Mesendoderm (in vitro differentiated cells): ENCODE results near the gene VAPA.
A peak's percentile ranks its signal among the peaks of the same experiment; 100 is the strongest.

ENCODE experiments used
- DNase-seq: peaks from one replicate; pipeline ENCODE4 v3.0.0; 2013
- H2AK5ac ChIP-seq: 2 replicates; pipeline ENCODE4 v1.6.1; 2013; ENCODE audit warnings: low read length, inconsistent platforms
- H2BK120ac ChIP-seq: 2 replicates; pipeline ENCODE4 v1.6.1; 2013; ENCODE audit warnings: low read depth, mild to moderate bottlenecking, low read length, moderate library complexity, mixed read lengths
- H2BK15ac ChIP-seq: replicated peaks from 2 replicates; pipeline ENCODE4 v1.6.1; 2013; ENCODE audit warnings: low read depth, mild to moderate bottlenecking, moderate library complexity
- H2BK5ac ChIP-seq: 2 replicates; pipeline ENCODE4 v1.6.1; 2013; ENCODE audit warnings: low read length, inconsistent platforms
- H3K18ac ChIP-seq: 2 replicates; pipeline ENCODE4 v1.6.1; 2013; ENCODE audit warnings: mild to moderate bottlenecking, low read length, mixed read lengths
- H3K23ac ChIP-seq: one replicate; pipeline ENCODE4 v1.6.1; 2013; ENCODE audit warnings: low read length
- H3K27ac ChIP-seq: 2 replicates; pipeline ENCODE4 v1.5.1; 2013; ENCODE audit warnings: low read depth, mild to moderate bottlenecking, inconsistent platforms, low read length, moderate library complexity
- H3K27me3 ChIP-seq: 2 replicates; pipeline ENCODE4 v1.6.1; 2013; ENCODE audit warnings: low read length, control low read depth, mild to moderate bottlenecking, inconsistent platforms; ENCODE audit not compliant: insufficient read depth, poor library complexity
- H3K36me3 ChIP-seq: 2 replicates; pipeline ENCODE4 v1.6.1; 2013; ENCODE audit warnings: low read length, inconsistent platforms; ENCODE audit not compliant: control insufficient read depth, insufficient read depth
- H3K4ac ChIP-seq: one replicate; pipeline ENCODE4 v1.6.1; 2013; ENCODE audit warnings: low read depth, mild to moderate bottlenecking, low read length, moderate library complexity
- H3K4me1 ChIP-seq: 2 replicates; pipeline ENCODE4 v1.6.1; 2013; ENCODE audit warnings: low read depth, low read length, inconsistent platforms; ENCODE audit not compliant: control insufficient read depth
- H3K4me2 ChIP-seq: 2 replicates; pipeline ENCODE4 v1.6.1; 2013; ENCODE audit warnings: low read length
- H3K4me3 ChIP-seq: 2 replicates; pipeline ENCODE4 v1.5.1; 2013; ENCODE audit warnings: mild to moderate bottlenecking, low read length
- H3K56ac ChIP-seq: one replicate; pipeline ENCODE4 v1.6.1; 2013; ENCODE audit warnings: low read length
- H3K79me1 ChIP-seq: 2 replicates; pipeline ENCODE4 v1.6.1; 2013; ENCODE audit warnings: low read length, inconsistent platforms
- H3K79me2 ChIP-seq: 2 replicates; pipeline ENCODE4 v1.6.1; 2013; ENCODE audit warnings: mild to moderate bottlenecking, low read length; ENCODE audit not compliant: control insufficient read depth, insufficient read depth
- H3K9ac ChIP-seq: 2 replicates; pipeline ENCODE4 v1.6.1; 2013; ENCODE audit warnings: low read length, inconsistent platforms
- H4K5ac ChIP-seq: one replicate; pipeline ENCODE4 v1.6.1; 2013; ENCODE audit warnings: low read length
- H4K8ac ChIP-seq: one replicate; pipeline ENCODE4 v1.6.1; 2013; ENCODE audit warnings: low read depth, mild to moderate bottlenecking, control low read depth, low read length, moderate library complexity
- WGBS: extraction: QIAGEN DNeasy Blood & Tissue Kit; methylation state at CpG from one replicate; pipeline ENCODE4 v1.1.7; 2013; ENCODE audit warnings: low lambda C conversion rate, missing lambda C conversion rate; ENCODE audit not compliant: insufficient coverage; ENCODE audit errors: extremely low coverage; 5-methylcytosine and 5-hydroxymethylcytosine counted together

VAPA gene

DNA sequence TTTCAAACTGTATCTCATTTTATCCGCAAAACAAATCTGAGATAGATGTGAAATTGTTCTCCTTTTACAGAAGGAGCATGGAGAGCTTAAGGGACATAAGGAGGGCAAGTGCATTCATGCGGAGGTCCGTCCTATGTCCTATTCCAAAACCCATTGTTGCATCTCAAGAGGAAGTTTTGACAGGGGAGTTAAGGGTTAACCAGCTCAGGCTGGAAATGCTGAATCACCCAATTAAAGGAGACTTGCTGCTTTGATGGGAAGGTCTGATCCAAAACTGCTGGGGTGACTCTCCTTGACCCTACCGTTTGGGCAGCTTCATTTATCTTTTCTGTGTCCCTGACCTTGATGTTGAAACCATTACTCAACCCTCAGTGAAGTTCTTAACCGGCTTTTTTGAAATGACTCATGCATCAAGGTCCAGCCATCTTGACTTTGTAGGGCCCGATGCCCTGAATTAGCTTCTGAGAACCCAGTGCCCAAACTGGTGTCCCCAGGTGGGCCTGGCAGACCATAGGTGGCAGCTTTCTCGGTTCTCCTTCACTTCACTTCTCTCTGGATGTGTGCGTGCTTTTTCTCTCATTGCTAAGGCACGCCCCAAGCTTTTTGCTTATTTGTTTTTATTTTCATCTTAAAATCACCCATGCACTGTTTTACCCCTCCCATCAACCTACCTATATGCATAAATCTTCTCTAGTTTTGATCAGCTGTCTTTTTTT is 43.9 kb upstream of the VAPA start:
- H3K4me2 ChIP-seq: no peak overlapping the region
- H3K4me1 ChIP-seq: peaks cover 19% of the 10 kb centered on the region
- no peaks in the 10 kb centered on the region for H3K27me3 ChIP-seq
- no CpG with 5 or more reads among the region's 9 CpGs for WGBS
- peak overlapping the region; percentile 30 for H4K8ac ChIP-seq
- no peak overlapping the region for H3K23ac ChIP-seq
- H3K36me3 ChIP-seq: no peaks in the 10 kb centered on the region
- H4K5ac ChIP-seq: no peak overlapping the region
- H3K4me3 ChIP-seq: no peak overlapping the region
- H3K18ac ChIP-seq: peak overlapping the region; percentile 85
- no peak overlapping the region for H2BK120ac ChIP-seq
- H2AK5ac ChIP-seq: no peak overlapping the region
- no peaks in the 10 kb centered on the region for H3K79me1 ChIP-seq
- no peak overlapping the region for H2BK15ac ChIP-seq
- H3K79me2 ChIP-seq: no peaks in the 10 kb centered on the region
- H2BK5ac ChIP-seq: peak overlapping the region; percentile 29
- peak overlapping the region; percentile 58 for H3K4ac ChIP-seq
- H3K27ac ChIP-seq: no peak overlapping the region
- peak overlapping the region; percentile 77 for H3K56ac ChIP-seq
- DNase-seq: peak; percentile 83
- H3K9ac ChIP-seq: no peak overlapping the region

DNA sequence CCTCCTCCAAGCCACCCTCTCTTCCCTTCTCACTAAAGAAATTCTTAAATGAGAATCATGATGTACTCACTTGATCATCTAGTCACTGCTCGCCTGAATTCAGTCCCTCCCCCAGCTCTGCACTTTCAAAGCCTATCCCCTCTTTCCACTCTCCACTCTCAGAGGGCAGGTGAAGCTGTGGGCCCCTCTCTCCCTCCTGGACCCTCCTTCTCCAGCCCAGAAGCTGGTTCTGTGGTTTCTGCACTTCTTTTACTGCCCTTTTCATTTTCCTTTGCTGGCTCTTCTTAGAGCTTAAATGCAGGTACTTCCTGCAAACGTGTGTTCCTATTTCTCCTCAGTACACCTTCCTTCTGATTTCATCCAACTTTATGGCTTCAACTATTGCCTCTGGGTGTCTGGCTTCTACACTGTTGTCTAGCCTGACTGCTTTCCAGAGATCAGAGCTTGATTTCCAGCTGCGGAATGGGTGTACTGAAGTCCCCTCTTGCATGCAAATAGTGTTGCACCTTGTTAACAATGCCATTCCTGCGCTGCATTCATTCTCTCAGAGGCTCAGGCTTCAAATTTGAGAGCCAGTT is 43.3 kb upstream of the VAPA start:
- H3K9ac ChIP-seq: peak overlapping the region; percentile 22
- no peak overlapping the region for H3K4me2 ChIP-seq
- H3K56ac ChIP-seq: peak overlapping the region; percentile 77
- peak; percentile 28 for DNase-seq
- H3K79me2 ChIP-seq: no peaks in the 10 kb centered on the region
- peak overlapping the region; percentile 89 for H4K5ac ChIP-seq
- H2BK120ac ChIP-seq: no peak overlapping the region
- H3K18ac ChIP-seq: peak overlapping the region; percentile 25
- H3K23ac ChIP-seq: no peak overlapping the region
- no peak overlapping the region for H3K4ac ChIP-seq
- peak overlapping the region; percentile 10 for H2AK5ac ChIP-seq
- no CpG with 5 or more reads among the region's 4 CpGs for WGBS
- peak overlapping the region; percentile 22 for H2BK5ac ChIP-seq
- no peak overlapping the region for H3K27ac ChIP-seq
- no peak overlapping the region for H3K4me3 ChIP-seq
- no peaks in the 10 kb centered on the region for H3K36me3 ChIP-seq
- peaks cover 19% of the 10 kb centered on the region for H3K4me1 ChIP-seq
- no peaks in the 10 kb centered on the region for H3K27me3 ChIP-seq
- H2BK15ac ChIP-seq: no peak overlapping the region
- H4K8ac ChIP-seq: no peak overlapping the region
- no peaks in the 10 kb centered on the region for H3K79me1 ChIP-seq

DNA sequence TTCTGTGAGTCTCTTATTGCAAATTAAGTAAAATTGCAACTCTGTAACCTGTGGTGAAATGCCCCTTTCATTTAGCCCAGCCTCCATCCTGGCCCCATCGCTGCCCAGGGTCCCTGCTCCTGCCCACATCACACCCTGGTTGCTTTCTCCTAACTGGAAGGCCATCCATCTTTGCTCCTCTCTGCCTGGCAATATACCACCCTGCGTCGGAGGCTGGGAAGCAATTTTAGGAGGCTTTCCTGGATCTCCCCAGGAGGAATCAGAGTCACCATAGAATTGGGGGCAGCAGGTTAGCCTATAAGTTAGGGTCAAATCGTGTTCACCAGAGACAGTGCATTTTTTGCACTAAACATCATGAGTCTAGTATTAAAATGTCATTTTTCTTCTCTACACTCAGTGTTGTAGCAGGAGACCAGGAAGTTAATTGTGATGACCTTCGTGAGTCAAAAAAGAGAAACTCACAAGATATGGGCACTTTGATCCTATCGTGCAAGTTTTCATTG is 42.5 kb upstream of the VAPA start:
- no CpG with 5 or more reads among the region's 6 CpGs for WGBS

DNA sequence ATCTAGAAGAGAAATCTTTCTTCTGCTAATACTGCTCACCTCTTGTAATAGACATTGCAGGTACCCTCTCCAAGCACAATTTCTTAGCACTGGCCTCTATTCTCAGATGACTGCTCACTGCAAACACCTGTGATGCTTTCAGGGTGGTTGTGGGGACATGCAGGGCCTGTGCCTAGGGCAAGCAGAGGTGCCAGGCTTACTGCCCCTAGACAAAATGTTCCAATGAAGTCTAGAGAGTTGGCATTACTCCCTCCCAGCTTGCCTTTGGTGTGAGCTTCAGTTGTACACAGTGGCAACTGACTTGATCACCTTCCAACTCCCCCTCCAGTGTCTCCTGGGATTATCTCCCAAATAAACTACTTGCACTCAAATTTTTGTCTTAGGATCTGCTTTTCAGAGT is 41.0 kb upstream of the VAPA start:
- Histone ChIP-seq H3K27me3 (no peaks in the 10 kb centered on the region), H3K18ac (no peak overlapping the region), H3K9ac (no peak overlapping the region), H3K4me3 (no peak overlapping the region), H2BK5ac (no peak overlapping the region), H2BK120ac (no peak overlapping the region), H3K23ac (no peak overlapping the region), H3K27ac (no peak overlapping the region), H2AK5ac (no peak overlapping the region), H4K8ac (no peak overlapping the region), H3K36me3 (no peaks in the 10 kb centered on the region), H4K5ac (no peak overlapping the region), H3K79me1 (no peaks in the 10 kb centered on the region), H3K4me1 (peaks cover 23% of the 10 kb centered on the region), H2BK15ac (no peak overlapping the region), H3K4me2 (no peak overlapping the region), H3K56ac (no peak overlapping the region), H3K79me2 (no peaks in the 10 kb centered on the region), H3K4ac (no peak overlapping the region)
- no peak for DNase-seq

More for the DNA sequence above, 42.5 kb upstream of the VAPA start:
- H3K4me1 ChIP-seq: peaks cover 19% of the 10 kb centered on the region
- no peak for DNase-seq
- no peaks in the 10 kb centered on the region for H3K36me3 ChIP-seq
- H3K4me3 ChIP-seq: no peak overlapping the region
- no peak overlapping the region for H2BK120ac ChIP-seq
- H2BK15ac ChIP-seq: no peak overlapping the region
- H3K79me2 ChIP-seq: no peaks in the 10 kb centered on the region
- no peak overlapping the region for H3K56ac ChIP-seq
- H3K79me1 ChIP-seq: no peaks in the 10 kb centered on the region
- no peak overlapping the region for H3K4me2 ChIP-seq
- no peaks in the 10 kb centered on the region for H3K27me3 ChIP-seq
- H3K4ac ChIP-seq: no peak overlapping the region
- no peak overlapping the region for H3K23ac ChIP-seq
- H2AK5ac ChIP-seq: peak overlapping the region; percentile 70
- no peak overlapping the region for H3K27ac ChIP-seq
- H4K5ac ChIP-seq: no peak overlapping the region
- no peak overlapping the region for H3K9ac ChIP-seq
- peak overlapping the region; percentile 42 for H2BK5ac ChIP-seq
- H3K18ac ChIP-seq: no peak overlapping the region
- no peak overlapping the region for H4K8ac ChIP-seq

DNA sequence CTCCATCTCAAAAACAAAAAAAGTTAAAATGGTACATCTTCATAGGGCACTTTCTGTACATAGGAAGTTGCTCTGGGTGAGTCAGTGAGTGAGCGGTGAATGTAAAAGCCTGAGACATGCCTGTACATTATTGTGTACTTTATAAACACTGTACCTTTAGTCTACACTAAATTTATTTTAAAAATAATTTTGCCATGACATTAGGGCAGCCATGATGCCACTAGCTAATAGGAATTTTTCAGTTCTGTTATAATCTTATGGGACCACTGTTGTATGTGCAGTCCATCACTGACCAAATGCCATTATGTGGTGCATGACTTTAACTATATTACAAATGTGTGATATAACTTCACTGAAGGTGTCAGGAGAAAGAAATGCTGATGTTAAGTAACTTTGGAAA is 39.1 kb upstream of the VAPA start:
- Histone ChIP-seq H3K4ac (no peak overlapping the region), H2BK15ac (no peak overlapping the region), H4K5ac (no peak overlapping the region), H3K79me2 (no peaks in the 10 kb centered on the region), H3K27ac (no peak overlapping the region), H3K18ac (no peak overlapping the region), H3K56ac (no peak overlapping the region), H3K4me1 (peaks cover 15% of the 10 kb centered on the region), H3K79me1 (no peaks in the 10 kb centered on the region), H2AK5ac (no peak overlapping the region), H2BK5ac (no peak overlapping the region), H3K27me3 (no peaks in the 10 kb centered on the region), H3K23ac (no peak overlapping the region), H3K9ac (no peak overlapping the region), H2BK120ac (no peak overlapping the region), H3K4me2 (no peak overlapping the region), H4K8ac (no peak overlapping the region), H3K4me3 (no peak overlapping the region), H3K36me3 (no peaks in the 10 kb centered on the region)
- no CpG with 5 or more reads among the region's 1 CpG for WGBS
- DNase-seq: no peak
